Subcutaneous abdominal adipose tissue (tissue), 5 donors: ENCODE results near the gene ADAMTS17.

Source experiments
- H3K27ac ChIP-seq: one replicate; pipeline ENCODE4 v1.7.0; 2013; ENCODE audit warnings: low read depth, mild to moderate bottlenecking, inconsistent platforms, low read length, moderate library complexity
- H3K27me3 ChIP-seq, 5 donors: one replicate each; pipeline ENCODE4 v1.7.0; 2013; ENCODE audit warnings: low read length in 5 of 5, inconsistent platforms in 1 of 5; ENCODE audit not compliant: control insufficient read depth in 5 of 5, insufficient read depth in 4 of 5
- H3K36me3 ChIP-seq, 5 donors: one replicate each; pipeline ENCODE4 v1.7.0; 2013; ENCODE audit warnings: low read length in 5 of 5; ENCODE audit not compliant: control insufficient read depth in 5 of 5, insufficient read depth in 5 of 5
- H3K4me1 ChIP-seq, 5 donors: one replicate each; pipeline ENCODE4 v1.7.0; 2013; ENCODE audit warnings: low read length in 5 of 5, mild to moderate bottlenecking in 3 of 5, moderate library complexity in 1 of 5; ENCODE audit not compliant: control insufficient read depth in 5 of 5, insufficient read depth in 5 of 5
- H3K4me3 ChIP-seq, 5 donors: one replicate each; pipeline ENCODE4 v1.7.0; 2013; ENCODE audit warnings: low read length in 5 of 5, low read depth in 1 of 5
- H3K9ac ChIP-seq, 5 donors: one replicate each; pipeline ENCODE4 v1.7.0; 2013; ENCODE audit warnings: low read length in 5 of 5, mild to moderate bottlenecking in 4 of 5, moderate library complexity in 3 of 5
- H3K9me3 ChIP-seq, 5 donors: one replicate each; pipeline ENCODE4 v1.7.0; 2013; ENCODE audit warnings: low read length in 5 of 5; ENCODE audit not compliant: control insufficient read depth in 5 of 5
- donor health status: healthy.
- donor health status: healthy.
- donor health status: healthy.
- donor health status: healthy.
- donor health status: healthy.

The ADAMTS17 gene

GRCh38 chr15:100252779-100253417 is 88.9 kb downstream of the ADAMTS17 start:
- H3K9me3 ChIP-seq = no peaks in the 10 kb centered on the region
- no peaks in the 10 kb centered on the region for H3K4me1 ChIP-seq
- no peak overlapping the region for H3K9ac ChIP-seq
- no peaks in the 10 kb centered on the region for H3K36me3 ChIP-seq
- H3K27me3 ChIP-seq = no peaks in the 10 kb centered on the region
- no peak overlapping the region for H3K27ac ChIP-seq
- H3K4me3 ChIP-seq = no peak overlapping the region

DNA sequence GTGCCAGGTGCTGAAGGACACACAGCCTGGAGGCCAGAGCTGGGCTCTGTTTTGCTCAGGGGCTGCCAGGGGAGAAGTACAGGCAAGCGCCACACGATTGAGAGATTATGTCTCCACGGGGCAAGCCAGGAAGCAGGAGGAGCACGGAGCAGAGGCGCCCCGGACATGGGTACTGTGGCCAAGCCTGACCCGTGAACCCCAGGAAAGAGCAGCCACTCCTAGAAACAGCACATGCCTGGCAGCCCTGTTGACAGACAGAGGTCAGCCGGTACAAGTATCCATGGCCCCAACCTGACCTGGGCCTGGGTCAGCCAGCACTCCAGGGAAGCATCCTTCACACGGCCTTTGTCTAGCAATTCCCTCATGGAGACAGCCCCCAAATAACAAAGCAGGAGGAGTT is 89.4 kb downstream of the ADAMTS17 start:
- H3K27ac ChIP-seq = no peak overlapping the region
- H3K27me3 ChIP-seq = no peaks in the 10 kb centered on the region
- no peak overlapping the region for H3K9ac ChIP-seq
- no peaks in the 10 kb centered on the region for H3K4me1 ChIP-seq
- no peaks in the 10 kb centered on the region for H3K36me3 ChIP-seq
- no peak overlapping the region for H3K4me3 ChIP-seq
- H3K9me3 ChIP-seq = no peaks in the 10 kb centered on the region

DNA sequence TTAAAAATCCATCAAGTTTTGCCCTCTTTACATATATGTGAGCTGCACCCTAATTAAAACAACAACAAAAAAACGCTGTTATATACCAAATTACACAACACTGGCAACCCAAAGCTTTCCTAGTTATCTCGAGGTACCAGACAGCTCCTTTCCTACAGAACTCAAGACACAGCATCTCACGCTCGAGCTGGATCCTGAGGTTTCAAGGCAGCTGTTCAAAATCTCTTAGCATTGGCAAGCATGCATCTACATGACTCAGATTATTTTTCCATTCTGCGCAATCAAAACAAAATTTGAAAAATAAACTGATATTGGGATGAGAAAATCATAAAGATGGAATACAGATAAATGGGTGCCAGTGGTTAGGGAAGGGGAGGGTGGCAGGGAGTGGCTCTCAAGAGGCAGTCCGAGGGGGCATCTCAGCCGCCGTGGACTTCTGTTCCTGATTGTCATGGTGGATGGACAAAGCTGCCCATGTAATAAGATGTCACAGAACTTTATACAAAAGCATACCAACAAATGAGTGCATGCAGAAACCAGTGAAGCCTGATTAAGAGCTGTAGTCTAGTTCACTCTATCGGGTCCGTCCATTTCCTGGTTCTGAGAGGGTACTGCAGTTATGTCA is 91.5 kb downstream of the ADAMTS17 start:
- no peaks in the 10 kb centered on the region for H3K9me3 ChIP-seq
- no peak overlapping the region for H3K27ac ChIP-seq
- no peaks in the 10 kb centered on the region for H3K27me3 ChIP-seq
- H3K36me3 ChIP-seq = no peaks in the 10 kb centered on the region
- H3K4me1 ChIP-seq = peaks cover 6 to 9% (median 7%) of the 10 kb centered on the region in 5 donors
- H3K9ac ChIP-seq = no peak overlapping the region
- H3K4me3 ChIP-seq = no peak overlapping the region

DNA sequence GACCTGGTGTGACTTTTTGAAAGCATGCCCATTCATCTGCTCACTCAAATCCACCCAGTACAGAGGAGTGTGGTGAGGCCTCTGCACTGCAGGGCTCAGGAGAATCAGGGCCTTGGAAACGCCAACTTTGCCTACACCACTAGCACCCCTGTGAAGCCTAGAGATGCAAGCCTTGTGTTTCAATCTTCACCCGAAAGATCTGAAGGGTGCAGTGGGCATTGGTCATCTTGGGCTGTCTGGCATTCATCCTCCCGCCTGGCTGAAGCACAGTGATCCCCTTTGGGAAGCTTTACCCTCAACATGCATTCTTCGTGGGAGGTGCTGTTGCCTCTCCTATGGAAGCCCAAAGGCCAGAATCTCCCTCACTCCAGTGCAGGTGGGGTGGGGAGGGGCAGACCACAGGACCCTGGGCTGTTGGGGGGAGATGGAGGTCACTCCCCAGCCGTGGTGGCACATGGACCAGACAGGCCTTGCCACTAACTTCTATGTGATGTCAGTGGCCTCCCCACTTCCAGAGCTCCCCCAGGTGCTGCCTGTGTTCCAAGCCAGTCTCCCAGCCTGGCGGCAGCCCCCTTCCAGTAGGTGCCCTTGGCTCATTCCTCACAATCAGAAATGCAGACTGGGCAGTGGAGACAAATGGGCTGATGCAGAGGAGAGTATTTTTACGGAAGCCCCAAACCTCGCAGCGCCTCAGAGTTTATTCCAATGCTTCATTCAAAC is 92.5 kb downstream of the ADAMTS17 start:
- H3K9ac ChIP-seq = no peak overlapping the region
- H3K27me3 ChIP-seq = no peaks in the 10 kb centered on the region
- H3K4me1 ChIP-seq = peaks cover 8 to 18% (median 14%) of the 10 kb centered on the region in 5 donors
- H3K36me3 ChIP-seq = no peaks in the 10 kb centered on the region
- H3K27ac ChIP-seq = no peak overlapping the region
- H3K9me3 ChIP-seq = no peaks in the 10 kb centered on the region
- no peak overlapping the region for H3K4me3 ChIP-seq

GRCh38 chr15:100248236-100248635 is 93.5 kb downstream of the ADAMTS17 start:
- no peaks in the 10 kb centered on the region for H3K9me3 ChIP-seq
- peaks cover 8 to 18% (median 14%) of the 10 kb centered on the region in 5 donors for H3K4me1 ChIP-seq
- H3K9ac ChIP-seq = no peak overlapping the region
- no peaks in the 10 kb centered on the region for H3K36me3 ChIP-seq
- no peaks in the 10 kb centered on the region for H3K27me3 ChIP-seq
- no peak overlapping the region for H3K4me3 ChIP-seq
- H3K27ac ChIP-seq = no peak overlapping the region

DNA sequence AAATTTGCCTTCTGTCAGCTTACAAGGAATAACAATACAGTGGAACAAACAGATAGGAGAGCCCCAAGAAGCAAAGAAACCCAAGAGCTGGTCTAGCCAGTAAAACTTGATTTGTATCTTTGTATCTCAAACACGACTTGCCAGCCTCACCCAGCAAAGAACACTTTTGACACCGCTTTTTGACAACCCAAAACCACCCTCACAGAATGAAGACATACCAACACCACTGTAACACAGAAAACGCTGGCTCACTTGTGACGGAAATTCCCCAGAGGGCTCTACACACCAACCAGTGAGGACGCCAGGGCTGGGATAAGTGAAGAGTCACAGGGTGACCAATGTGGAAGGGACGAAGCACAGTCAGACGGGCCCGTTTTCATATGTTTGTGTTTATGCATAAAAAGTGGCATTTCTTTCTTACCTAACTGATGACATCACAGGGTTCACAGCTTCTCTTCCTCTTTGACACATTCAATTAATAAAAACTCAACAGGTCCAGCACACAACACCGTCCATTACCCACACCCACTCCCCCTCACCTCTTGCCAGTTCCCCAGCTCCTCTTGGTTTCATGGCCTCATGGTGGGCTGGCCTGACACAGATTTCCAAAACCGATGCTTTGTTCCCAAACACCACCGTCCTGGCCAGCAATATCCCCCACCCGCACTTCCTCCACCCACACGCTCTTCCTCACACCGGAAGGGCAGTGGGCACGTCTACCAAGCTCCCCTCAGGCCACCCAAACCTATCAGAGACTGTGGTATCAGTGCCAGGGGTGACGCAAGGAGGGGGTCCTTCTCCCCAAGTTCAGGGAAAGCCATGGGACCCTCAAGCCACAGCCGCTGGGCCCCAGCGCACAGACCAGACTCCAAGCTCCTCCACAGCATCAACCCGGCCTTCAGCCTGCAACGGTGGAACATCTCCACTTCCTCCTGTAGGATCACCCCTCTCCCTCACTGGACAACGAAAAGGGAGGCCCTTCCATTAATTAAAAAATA is 94.2 kb downstream of the ADAMTS17 start:
- H3K4me3 ChIP-seq = no peak overlapping the region
- no peaks in the 10 kb centered on the region for H3K9me3 ChIP-seq
- peaks cover 8 to 18% (median 14%) of the 10 kb centered on the region in 5 donors for H3K4me1 ChIP-seq
- H3K9ac ChIP-seq = no peak overlapping the region
- H3K27me3 ChIP-seq = no peaks in the 10 kb centered on the region
- H3K36me3 ChIP-seq = no peaks in the 10 kb centered on the region
- H3K27ac ChIP-seq = no peak overlapping the region

DNA sequence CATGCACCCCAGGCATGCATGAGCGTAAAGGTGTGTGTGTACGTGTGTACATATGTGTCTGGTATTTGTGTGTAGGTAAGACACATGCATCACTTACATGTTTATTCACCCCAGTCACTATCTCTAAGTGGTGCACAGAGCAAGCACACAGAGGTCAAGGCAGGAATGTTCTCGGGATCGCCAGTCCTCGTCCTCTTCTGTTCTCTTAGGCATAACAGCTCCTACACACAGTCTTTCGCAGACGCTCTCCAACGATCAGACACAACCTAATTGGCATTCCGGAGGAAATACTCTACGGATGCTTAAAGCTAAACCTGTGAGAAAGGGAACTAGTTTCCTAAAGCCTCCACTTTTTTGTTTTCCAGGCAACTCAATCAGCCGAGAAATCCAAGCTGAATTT is 95.9 kb downstream of the ADAMTS17 start:
- Histone ChIP-seq H3K4me1 (peaks cover 8 to 18% (median 14%) of the 10 kb centered on the region in 5 donors), H3K36me3 (no peaks in the 10 kb centered on the region), H3K27ac (no peak overlapping the region)

GRCh38 chr15:100245487-100245820 is 96.3 kb downstream of the ADAMTS17 start:
- no peaks in the 10 kb centered on the region for H3K9me3 ChIP-seq
- no peak overlapping the region for H3K9ac ChIP-seq
- H3K27ac ChIP-seq = no peak overlapping the region
- H3K4me1 ChIP-seq = peaks cover 8 to 18% (median 14%) of the 10 kb centered on the region in 5 donors
- no peaks in the 10 kb centered on the region for H3K27me3 ChIP-seq
- no peak overlapping the region for H3K4me3 ChIP-seq
- H3K36me3 ChIP-seq = no peaks in the 10 kb centered on the region

More for the DNA sequence above, 95.9 kb downstream of the ADAMTS17 start:
- no peak overlapping the region for H3K9ac ChIP-seq
- H3K4me3 ChIP-seq = no peak overlapping the region
- H3K27me3 ChIP-seq = no peaks in the 10 kb centered on the region
- H3K9me3 ChIP-seq = no peaks in the 10 kb centered on the region

DNA sequence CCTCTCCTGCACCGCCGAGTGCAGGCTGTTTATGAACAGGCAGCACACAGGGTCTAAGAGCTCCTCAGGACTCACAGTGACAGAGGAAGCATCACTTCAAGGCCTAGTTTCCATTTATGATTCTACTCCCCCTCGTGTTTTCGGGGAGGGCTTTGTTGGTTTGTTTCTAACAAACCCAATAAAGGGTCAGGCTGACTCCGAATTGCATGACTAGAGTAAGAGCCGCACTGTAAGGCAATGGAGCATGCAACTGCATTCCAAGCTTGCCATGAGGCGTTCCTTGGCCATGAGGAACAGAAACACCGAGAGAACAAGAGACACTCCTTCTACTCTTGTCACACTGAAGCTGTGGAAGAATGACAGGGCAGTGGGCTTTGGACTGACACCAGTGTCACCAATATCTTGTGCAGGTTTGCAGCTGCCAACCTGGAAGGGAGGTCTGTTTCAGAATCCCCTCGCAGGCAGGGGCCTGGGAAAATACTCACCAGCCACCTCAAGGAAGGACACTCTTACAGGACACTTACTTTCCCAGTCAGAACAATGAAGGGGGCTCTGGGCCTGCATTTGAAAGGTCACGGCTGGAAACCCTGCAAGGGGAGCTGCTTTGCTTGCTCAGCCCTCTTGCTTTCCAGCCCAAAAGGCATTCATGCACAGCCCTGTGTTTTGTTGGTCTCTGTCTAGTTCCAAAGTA is 96.8 kb downstream of the ADAMTS17 start:
- Histone ChIP-seq H3K36me3 (no peaks in the 10 kb centered on the region), H3K4me3 (no peak overlapping the region)

More for the DNA sequence above, 96.8 kb downstream of the ADAMTS17 start:
- H3K27me3 ChIP-seq = no peaks in the 10 kb centered on the region
- H3K9me3 ChIP-seq = no peaks in the 10 kb centered on the region
- no peak overlapping the region for H3K9ac ChIP-seq
- no peak overlapping the region for H3K27ac ChIP-seq
- peaks cover 8 to 18% (median 14%) of the 10 kb centered on the region in 5 donors for H3K4me1 ChIP-seq
